CD14-positive monocyte (primary cell): ENCODE measurements around the gene DOC2A. TPM values are rescaled to one million over a fixed set of nuclear protein-coding genes. Genes with fewer than 3 reads are reported as not detected.
A peak's percentile ranks its signal among the peaks of the same experiment; 100 is the strongest.

Experiments
- DNase-seq, 3 donors: peaks; one replicate each; pipeline ENCODE4 v3.0.0-alpha.2; 2011 to 2022
- H2AFZ ChIP-seq: 2 replicates; pipeline ENCODE4 v1.6.0; 2012; ENCODE audit warnings: mild to moderate bottlenecking, low read depth, low read length, inconsistent platforms; ENCODE audit not compliant: insufficient read depth, poor library complexity, severe bottlenecking
- H3K27ac ChIP-seq, 2 donors: 1 replicate in 1 of 2; 2 replicates in 1 of 2; pipeline ENCODE4 v1.5.1; 2012 to 2013; ENCODE audit warnings: low read length in 2 of 2, control low read depth in 1 of 2, inconsistent platforms in 1 of 2, low read depth in 1 of 2, mild to moderate bottlenecking in 1 of 2
- H3K27me3 ChIP-seq, 2 donors: one replicate each; pipeline versions ENCODE4 v1.6.0 to v1.6.1; 2011 to 2013; ENCODE audit warnings: low read length in 2 of 2; ENCODE audit not compliant: control insufficient read depth in 2 of 2, insufficient read depth in 2 of 2
- H3K36me3 ChIP-seq, 2 donors: replicated peaks in 1 of 2; 1 replicate in 1 of 2; 2 replicates in 1 of 2; pipeline versions ENCODE4 v1.5.1 to v1.6.1; 2012 to 2013; ENCODE audit warnings: low read length in 2 of 2, control low read depth in 1 of 2, inconsistent platforms in 1 of 2, mild to moderate bottlenecking in 1 of 2; ENCODE audit not compliant: insufficient read depth in 2 of 2, control insufficient read depth in 1 of 2
- H3K4me1 ChIP-seq, 2 donors: 1 replicate in 1 of 2; 2 replicates in 1 of 2; pipeline versions ENCODE4 v1.5.1 to v1.6.1; 2012 to 2013; ENCODE audit warnings: low read length in 2 of 2, control low read depth in 1 of 2, inconsistent platforms in 1 of 2, mild to moderate bottlenecking in 1 of 2, moderate library complexity in 1 of 2; ENCODE audit not compliant: insufficient read depth in 2 of 2, control insufficient read depth in 1 of 2
- H3K4me2 ChIP-seq: replicated peaks from 2 replicates; pipeline ENCODE3; 2012; ENCODE audit warnings: low read length, moderate library complexity, mild to moderate bottlenecking; ENCODE audit not compliant: poor library complexity, severe bottlenecking; ENCODE audit errors: extremely low read depth
- H3K4me3 ChIP-seq, 3 experiments: fragments of 200-600 bp in 1 of 3; sonication (generic) in 1 of 3; replicated peaks in 1 of 3; 1 replicate in 2 of 3; 2 replicates in 1 of 3; pipeline ENCODE4 v1.5.1; 2011 to 2013; ENCODE audit warnings: low read length in 3 of 3, mild to moderate bottlenecking in 3 of 3, control low read depth in 2 of 3, low read depth in 2 of 3, inconsistent platforms in 1 of 3, moderate library complexity in 1 of 3
- H3K79me2 ChIP-seq: 2 replicates; pipeline ENCODE4 v1.6.0; 2012; ENCODE audit warnings: mild to moderate bottlenecking, control low read depth, inconsistent platforms, low read length, moderate library complexity; ENCODE audit not compliant: insufficient read depth
- H3K9ac ChIP-seq: 2 replicates; pipeline ENCODE4 v1.6.0; 2017; ENCODE audit warnings: low read length, mild to moderate bottlenecking; ENCODE audit not compliant: insufficient read depth, poor library complexity, severe bottlenecking
- H3K9me3 ChIP-seq, 2 donors: replicated peaks in 1 of 2; 1 replicate in 1 of 2; 2 replicates in 1 of 2; pipeline versions ENCODE4 v1.5.1 to v1.6.1; 2012 to 2013; ENCODE audit warnings: low read length in 2 of 2, control low read depth in 1 of 2; ENCODE audit not compliant: control insufficient read depth in 1 of 2, insufficient read depth in 1 of 2
- H4K20me1 ChIP-seq: 2 replicates; pipeline ENCODE4 v1.6.0; 2012; ENCODE audit warnings: mild to moderate bottlenecking, low read length, control low read depth, moderate library complexity; ENCODE audit not compliant: insufficient read depth
- H3K27ac Mint-ChIP-seq, 7 donors: one replicate each; pipeline ENCODE4 v1.8.0; 2020; ENCODE audit warnings: mild to moderate bottlenecking in 7 of 7, mixed read lengths in 7 of 7, moderate library complexity in 6 of 7, inconsistent platforms in 2 of 7
- H3K27me3 Mint-ChIP-seq, 3 donors: one replicate each; pipeline ENCODE4 v1.8.0; 2021 to 2022; ENCODE audit warnings: low read depth in 3 of 3, mild to moderate bottlenecking in 3 of 3, mixed read lengths in 3 of 3, moderate library complexity in 3 of 3, inconsistent platforms in 1 of 3
- H3K36me3 Mint-ChIP-seq, 2 donors: one replicate each; pipeline ENCODE4 v1.8.0; 2020; ENCODE audit warnings: mixed read lengths in 2 of 2, inconsistent platforms in 1 of 2, mild to moderate bottlenecking in 1 of 2
- H3K4me1 Mint-ChIP-seq: one replicate; pipeline ENCODE4 v1.8.0; 2020; ENCODE audit warnings: mild to moderate bottlenecking, mixed read lengths
- H3K4me3 Mint-ChIP-seq, 2 donors: one replicate each; pipeline ENCODE4 v1.8.0; 2020; ENCODE audit warnings: mild to moderate bottlenecking in 2 of 2, mixed read lengths in 2 of 2, moderate library complexity in 1 of 2
- H3K9me3 Mint-ChIP-seq, 7 donors: one replicate each; pipeline ENCODE4 v1.8.0; 2020 to 2022; ENCODE audit warnings: mixed read lengths in 7 of 7, mild to moderate bottlenecking in 6 of 7, moderate library complexity in 6 of 7, inconsistent platforms in 2 of 7
- WGBS: methylation state at CpG from one replicate; pipeline ENCODE4 v1.1.5; 2013; ENCODE audit warnings: missing lambda C conversion rate; ENCODE audit not compliant: insufficient coverage; 5-methylcytosine and 5-hydroxymethylcytosine counted together
- intact Hi-C, 2 donors: fragments of 100-400 bp; cut with micrococcal nuclease; formaldehyde crosslinking; loops; one replicate each; pipeline versions ENCODE4 v1.15.0 to v1.15.1; 2023
- polyA plus RNA-seq, 3 donors: library from polyadenylated mRNA; depleted of rRNA in 1 of 3; unstranded in 2 of 3; stranded (reverse) in 1 of 3; fragments of 300-500 nt in 2 of 3; fragments of >200 nt in 1 of 3; fragmentation: Illumina TruSeq in 2 of 3; gene quantifications; 1 replicate in 2 of 3; 2 replicates in 1 of 3; pipeline ENCODE4 v1.2.3, GENCODE V29; 2012 to 2021
- TF ChIP-seq, protein P1 (sequence below): fragments of 200-600 bp; IDR thresholded peaks from one replicate; pipeline ENCODE4 v1.8.0; 2022; ENCODE audit warnings: antibody characterized with exemption, mild to moderate bottlenecking

Gene DOC2A
- polyA plus RNA-seq, 3 donors = 0.23 to 3.7 (median 0.66) TPM

DNA sequence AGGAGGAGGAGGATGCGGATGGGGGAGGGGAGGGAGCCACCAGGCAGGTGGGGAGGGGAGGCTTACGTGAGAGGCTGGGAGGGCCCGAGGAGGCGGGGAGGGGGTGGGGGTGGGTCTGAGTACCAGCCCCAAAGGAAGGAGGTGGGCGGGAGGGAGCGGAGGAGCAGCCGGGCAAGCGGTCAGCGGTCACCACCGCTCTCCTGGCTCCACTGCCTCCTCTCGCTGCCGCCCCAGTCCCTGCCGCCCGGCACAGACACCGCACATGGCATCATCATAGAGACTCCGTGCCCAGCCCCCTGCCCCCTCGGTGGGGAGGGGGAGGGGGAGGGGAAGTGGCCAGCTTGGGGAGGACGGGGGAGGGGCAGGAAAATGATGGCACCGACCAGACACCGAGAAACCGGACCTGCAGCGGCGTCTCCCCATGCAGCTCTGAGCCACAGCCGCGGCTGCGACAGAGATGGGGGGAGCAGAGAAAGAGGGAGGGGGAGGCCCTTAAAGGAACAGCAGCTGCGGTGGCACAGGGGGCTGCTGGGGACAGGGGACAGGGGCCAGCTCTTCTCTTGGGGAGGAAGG, 20.1 kb upstream of the DOC2A start, which contains the start of gene TLCD3B:
Gene TLCD3B, minus strand, starts transcription at position 431 of the 573 bp plus-strand sequence. CDS start 744 bp downstream, outside the sequence.
- H3K4me1 ChIP-seq = peaks cover 0 to 4% of the 10 kb centered on the region in 2 donors
- H3K79me2 ChIP-seq = no peaks in the 10 kb centered on the region
- peaks cover 0 to 6% of the 10 kb centered on the region in 2 donors for H3K9me3 ChIP-seq
- peak in 1 of 3 donors; percentile 5 for DNase-seq
- under 1% methylated on average over 16 of the region's 27 CpGs for WGBS
- no peaks in the 10 kb centered on the region for H3K36me3 Mint-ChIP-seq
- peak within 1 kb of the TSS in 1 of 2 donors; percentile 86 for H3K4me3 Mint-ChIP-seq
- H3K27ac ChIP-seq = no peak within 1 kb of the TSS
- intact Hi-C loops = no loop called here
- TF ChIP-seq, protein P1, sequence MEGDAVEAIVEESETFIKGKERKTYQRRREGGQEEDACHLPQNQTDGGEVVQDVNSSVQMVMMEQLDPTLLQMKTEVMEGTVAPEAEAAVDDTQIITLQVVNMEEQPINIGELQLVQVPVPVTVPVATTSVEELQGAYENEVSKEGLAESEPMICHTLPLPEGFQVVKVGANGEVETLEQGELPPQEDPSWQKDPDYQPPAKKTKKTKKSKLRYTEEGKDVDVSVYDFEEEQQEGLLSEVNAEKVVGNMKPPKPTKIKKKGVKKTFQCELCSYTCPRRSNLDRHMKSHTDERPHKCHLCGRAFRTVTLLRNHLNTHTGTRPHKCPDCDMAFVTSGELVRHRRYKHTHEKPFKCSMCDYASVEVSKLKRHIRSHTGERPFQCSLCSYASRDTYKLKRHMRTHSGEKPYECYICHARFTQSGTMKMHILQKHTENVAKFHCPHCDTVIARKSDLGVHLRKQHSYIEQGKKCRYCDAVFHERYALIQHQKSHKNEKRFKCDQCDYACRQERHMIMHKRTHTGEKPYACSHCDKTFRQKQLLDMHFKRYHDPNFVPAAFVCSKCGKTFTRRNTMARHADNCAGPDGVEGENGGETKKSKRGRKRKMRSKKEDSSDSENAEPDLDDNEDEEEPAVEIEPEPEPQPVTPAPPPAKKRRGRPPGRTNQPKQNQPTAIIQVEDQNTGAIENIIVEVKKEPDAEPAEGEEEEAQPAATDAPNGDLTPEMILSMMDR = no peak
- H3K4me1 Mint-ChIP-seq = peaks cover 3% of the 10 kb centered on the region
- H3K27me3 Mint-ChIP-seq = peaks cover 54 to 89% (median 70%) of the 10 kb centered on the region in 3 donors
- H3K36me3 ChIP-seq = no peaks in the 10 kb centered on the region
- H3K27me3 ChIP-seq = peaks cover 30 to 59% of the 10 kb centered on the region in 2 donors
- H3K27ac Mint-ChIP-seq = no peak within 1 kb of the TSS
- no peak within 1 kb of the TSS for H3K4me3 ChIP-seq
- no peak within 1 kb of the TSS for H3K4me2 ChIP-seq
- no peaks in the 10 kb centered on the region for H4K20me1 ChIP-seq
- H3K9ac ChIP-seq = no peak within 1 kb of the TSS
- peaks cover 0 to 8% (median 5%) of the 10 kb centered on the region in 7 donors for H3K9me3 Mint-ChIP-seq
- no peak within 1 kb of the TSS for H2AFZ ChIP-seq

DNA sequence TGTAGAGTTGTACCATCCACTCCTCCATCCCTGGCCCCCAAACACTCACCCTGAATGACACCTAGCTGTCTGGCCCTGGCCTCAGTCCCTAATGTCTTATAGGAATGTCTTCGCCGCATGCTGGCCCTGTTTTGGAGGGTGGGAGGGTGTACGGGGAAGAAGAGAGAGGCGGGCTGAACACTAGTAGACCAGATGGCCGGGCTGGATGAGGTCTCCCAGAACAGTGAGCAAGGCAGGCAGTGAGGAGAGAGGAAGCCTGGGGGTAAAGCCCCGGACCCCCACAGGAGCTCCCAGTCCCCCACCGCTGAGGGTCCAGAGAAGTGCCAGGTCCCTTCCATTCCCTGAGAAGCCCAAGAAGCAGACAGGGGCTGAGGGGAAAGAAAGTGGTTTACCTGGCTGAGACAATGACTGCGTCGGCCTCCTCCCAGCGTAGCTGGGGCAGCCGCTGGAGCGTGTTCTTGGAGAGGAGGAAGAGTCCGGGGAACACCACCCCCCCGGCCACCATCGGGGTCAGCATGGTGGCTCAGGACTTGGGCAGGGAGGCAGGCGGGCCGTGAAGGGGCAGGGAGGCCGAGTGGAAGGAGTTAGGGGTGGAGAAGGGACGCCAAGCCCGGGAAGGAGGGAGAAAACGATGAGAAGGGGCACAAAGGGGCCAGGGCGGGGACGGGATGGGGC, 19.3 kb upstream of the DOC2A start:
- Histone ChIP-seq H2AFZ (no peak overlapping the region), H3K27ac (no peak overlapping the region), H3K9ac (no peak overlapping the region), H3K4me2 (no peak overlapping the region), H3K9me3 (peaks cover 0 to 6% of the 10 kb centered on the region in 2 donors), H3K27me3 (peaks cover 30 to 59% of the 10 kb centered on the region in 2 donors), H3K79me2 (no peaks in the 10 kb centered on the region), H3K36me3 (no peaks in the 10 kb centered on the region), H4K20me1 (no peaks in the 10 kb centered on the region), H3K4me1 (peaks cover 0 to 4% of the 10 kb centered on the region in 2 donors), H3K4me3 (no peak overlapping the region)
- TF ChIP-seq, protein P1 = no peak
- WGBS = 19% methylated on average over 12 of the region's 23 CpGs
- Mint-ChIP-seq H3K4me3 (peak overlapping the region in 1 of 2 donors; percentile 77), H3K36me3 (no peaks in the 10 kb centered on the region), H3K27me3 (peaks cover 50 to 84% (median 68%) of the 10 kb centered on the region in 3 donors), H3K27ac (no peak overlapping the region), H3K9me3 (peaks cover 0 to 8% (median 5%) of the 10 kb centered on the region in 7 donors), H3K4me1 (peaks cover 3% of the 10 kb centered on the region)
- no peak for DNase-seq
- intact Hi-C loops = no loop called here
